ENCODE measurements around the gene RNF152. TPM values are rescaled to one million over a fixed set of nuclear protein-coding genes. Genes with fewer than 3 reads are reported as not detected.
"Not testable (repeated sequence)": the region's sequence is repeated elsewhere in the genome, so short reads cannot be mapped to it uniquely, and the experiment has no call there.

The RNF152 gene
- total RNA-seq, 1 experiment from 2014 or later: 8.8 TPM

DNA sequence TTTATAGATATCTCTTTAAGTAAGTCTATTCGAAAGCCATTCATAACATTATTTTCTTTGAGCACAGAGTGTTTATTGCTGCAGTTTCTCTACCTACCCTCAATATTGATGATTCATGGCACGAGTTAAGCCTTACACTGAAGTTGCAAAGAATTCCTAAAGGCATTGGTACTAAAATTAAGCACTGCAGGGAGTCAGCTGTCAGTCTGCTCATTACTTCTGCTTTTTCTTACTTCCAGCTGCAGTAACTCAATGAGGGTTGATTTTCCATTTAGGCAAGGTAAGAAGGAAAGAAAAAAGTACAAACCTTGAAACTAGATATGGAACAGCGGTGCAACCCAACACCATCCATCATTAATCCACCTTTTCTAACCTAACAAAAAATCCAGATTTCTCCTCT, 65.2 kb downstream of the RNF152 start:
- DNase-seq: no peak
- Histone ChIP-seq H3K4me3 (ENCODE audit: insufficient read depth, low read depth, low read length) (no peak overlapping the region), H3K36me3 (replicated peaks; ENCODE audit: control insufficient read depth, insufficient read depth, low read length) (no peaks in the 10 kb centered on the region), H3K27me3 (ENCODE audit: control insufficient read depth, insufficient read depth, low read length) (no peaks in the 10 kb centered on the region)

DNA sequence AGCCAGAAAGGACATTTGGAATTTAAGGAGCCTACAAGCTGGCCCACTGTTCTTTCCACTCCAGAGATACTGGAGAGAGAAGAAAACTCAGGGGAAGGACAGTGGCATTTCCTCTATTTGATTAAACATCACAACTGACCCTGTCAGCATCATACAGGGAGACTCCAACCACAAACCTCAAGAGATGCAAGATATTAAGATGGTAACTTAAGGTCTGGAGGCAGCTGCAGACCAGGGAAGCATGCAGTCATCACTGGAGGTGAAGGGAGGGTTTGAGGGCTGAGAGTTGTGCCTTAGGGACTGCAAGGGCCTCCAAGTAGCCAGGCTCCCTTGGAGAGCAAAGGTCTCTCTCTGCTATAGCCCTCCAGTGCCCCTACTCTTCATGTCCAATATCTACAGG, 67.4 kb downstream of the RNF152 start:
- H3K4me3 ChIP-seq (ENCODE audit: insufficient read depth, low read depth, low read length): no peak overlapping the region
- no peaks in the 10 kb centered on the region for H3K36me3 ChIP-seq (replicated peaks; ENCODE audit: control insufficient read depth, insufficient read depth, low read length)
- H3K27me3 ChIP-seq (ENCODE audit: control insufficient read depth, insufficient read depth, low read length): no peaks in the 10 kb centered on the region
- DNase-seq: no peak

DNA sequence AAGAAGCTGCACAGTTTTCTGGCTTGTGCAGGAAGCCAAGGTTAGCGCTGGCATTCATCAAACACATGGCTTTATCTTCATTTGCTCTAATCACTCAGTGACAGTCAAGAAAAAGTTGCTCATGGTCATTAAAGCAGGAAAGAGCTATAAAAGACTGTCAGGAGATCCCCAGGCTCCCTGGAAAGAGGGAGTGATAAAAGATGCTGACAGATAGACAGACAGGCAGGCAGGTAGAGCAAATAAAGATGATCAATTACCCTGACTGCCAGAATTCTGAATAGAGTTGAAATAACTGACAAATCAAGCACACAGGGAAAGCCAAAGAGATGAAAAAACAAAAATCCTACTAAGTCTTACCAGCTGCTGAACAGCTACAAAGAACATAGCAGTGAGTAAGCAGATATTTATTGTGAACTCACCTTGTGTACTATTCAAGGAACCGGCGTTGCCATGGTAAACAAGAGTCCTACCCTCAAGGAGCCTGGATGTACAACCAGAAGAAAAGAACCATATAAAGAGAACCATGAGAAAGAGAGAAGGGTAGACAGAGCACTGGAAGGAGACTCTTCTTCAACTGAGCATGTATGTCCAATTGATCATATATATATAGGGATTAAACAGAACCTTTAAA, 68.0 kb downstream of the RNF152 start:
- DNase-seq: no peak

DNA sequence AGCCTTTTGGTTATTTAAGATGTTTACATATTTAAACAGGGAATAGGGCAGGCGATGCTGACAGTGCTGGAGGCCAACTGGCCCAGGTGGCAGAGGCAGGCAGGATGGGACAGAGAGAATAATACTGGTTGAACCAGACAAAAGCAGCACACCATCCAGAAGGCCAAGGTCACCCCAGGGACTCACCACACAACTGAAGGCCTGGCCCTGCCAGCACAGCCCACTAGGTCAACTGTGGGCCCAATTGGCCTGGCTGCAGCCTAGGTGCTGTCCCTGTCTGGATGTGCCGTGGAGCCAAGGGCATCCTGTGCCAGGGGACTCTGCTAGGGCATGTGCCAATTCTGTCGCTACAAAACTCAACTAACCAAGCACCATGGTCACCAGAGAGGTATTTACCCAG, 69.2 kb downstream of the RNF152 start:
- H3K4me3 ChIP-seq (ENCODE audit: insufficient read depth, low read depth, low read length): no peak overlapping the region
- no peaks in the 10 kb centered on the region for H3K27me3 ChIP-seq (ENCODE audit: control insufficient read depth, insufficient read depth, low read length)
- DNase-seq: no peak
- H3K36me3 ChIP-seq (replicated peaks; ENCODE audit: control insufficient read depth, insufficient read depth, low read length): no peaks in the 10 kb centered on the region

More for the DNA sequence above, 68.0 kb downstream of the RNF152 start:
- H3K4me3 ChIP-seq (ENCODE audit: insufficient read depth, low read depth, low read length): no peak overlapping the region
- no peaks in the 10 kb centered on the region for H3K27me3 ChIP-seq (ENCODE audit: control insufficient read depth, insufficient read depth, low read length)
- H3K36me3 ChIP-seq (replicated peaks; ENCODE audit: control insufficient read depth, insufficient read depth, low read length): no peaks in the 10 kb centered on the region

DNA sequence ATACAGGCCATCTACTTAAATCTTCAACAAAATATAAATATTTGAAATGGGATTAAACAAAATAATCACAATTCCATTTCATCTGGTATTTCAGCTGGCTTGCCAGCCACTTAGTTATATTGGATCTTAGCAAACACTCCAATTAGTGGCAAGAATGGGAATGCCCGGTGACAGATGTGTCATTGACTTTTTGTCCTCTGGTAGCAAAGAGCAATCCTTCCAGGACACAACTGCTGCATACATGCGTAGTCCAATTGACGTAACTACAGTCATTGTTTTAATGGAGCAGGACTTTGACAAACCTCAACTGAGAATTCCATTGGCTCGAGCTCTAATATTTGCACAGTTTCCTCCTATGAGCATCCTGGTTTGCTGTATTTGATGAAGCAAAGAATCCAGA, 69.9 kb downstream of the RNF152 start:
- Histone ChIP-seq H3K36me3 (replicated peaks; ENCODE audit: control insufficient read depth, insufficient read depth, low read length) (no peaks in the 10 kb centered on the region), H3K27me3 (ENCODE audit: control insufficient read depth, insufficient read depth, low read length) (no peaks in the 10 kb centered on the region), H3K4me3 (ENCODE audit: insufficient read depth, low read depth, low read length) (no peak overlapping the region)
- no peak for DNase-seq

DNA sequence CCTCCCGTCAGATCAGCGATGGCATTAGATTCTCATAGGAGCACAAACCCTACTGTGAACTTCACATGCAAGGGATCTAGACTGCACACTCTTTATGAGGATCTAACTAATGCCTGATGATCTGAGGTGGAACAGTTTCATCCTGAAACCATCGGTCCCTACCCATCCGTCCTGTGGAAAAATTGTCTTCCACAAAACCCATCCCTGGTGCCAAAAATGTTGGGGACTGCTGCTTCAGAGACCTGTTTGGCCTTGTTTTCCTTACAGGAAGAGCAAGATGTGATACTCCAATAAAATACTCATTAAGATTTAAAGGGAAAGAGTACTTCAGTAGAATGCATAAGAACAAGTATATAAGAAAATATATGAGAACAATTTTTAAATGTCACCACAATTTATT, 71.1 kb downstream of the RNF152 start:
- Histone ChIP-seq H3K4me3 (ENCODE audit: insufficient read depth, low read depth, low read length) (no peak overlapping the region), H3K27me3 (ENCODE audit: control insufficient read depth, insufficient read depth, low read length) (no peaks in the 10 kb centered on the region), H3K36me3 (replicated peaks; ENCODE audit: control insufficient read depth, insufficient read depth, low read length) (no peaks in the 10 kb centered on the region)
- DNase-seq: no peak

DNA sequence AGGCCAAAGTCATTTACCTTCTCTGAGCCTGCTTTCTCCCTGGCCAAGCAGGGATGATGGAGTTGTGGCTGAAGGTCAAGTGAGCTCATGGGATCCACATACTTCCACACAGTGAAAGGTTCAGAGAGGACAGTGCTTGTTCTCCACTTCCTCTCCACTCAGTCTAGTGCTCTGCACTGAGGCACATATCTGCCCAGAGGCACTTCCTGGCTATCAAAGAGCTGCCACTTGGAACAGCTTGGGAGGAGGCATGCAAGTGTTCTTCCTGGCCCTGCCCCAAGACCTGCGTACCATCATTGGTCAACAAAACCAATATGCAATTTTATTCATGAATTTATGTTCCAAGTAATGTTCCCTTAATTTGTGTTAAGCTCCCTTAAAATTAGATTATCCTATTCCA, 71.9 kb downstream of the RNF152 start:
- DNase-seq: no peak
- Histone ChIP-seq H3K4me3 (ENCODE audit: insufficient read depth, low read depth, low read length) (no peak overlapping the region), H3K36me3 (replicated peaks; ENCODE audit: control insufficient read depth, insufficient read depth, low read length) (no peaks in the 10 kb centered on the region), H3K27me3 (ENCODE audit: control insufficient read depth, insufficient read depth, low read length) (no peaks in the 10 kb centered on the region)

DNA sequence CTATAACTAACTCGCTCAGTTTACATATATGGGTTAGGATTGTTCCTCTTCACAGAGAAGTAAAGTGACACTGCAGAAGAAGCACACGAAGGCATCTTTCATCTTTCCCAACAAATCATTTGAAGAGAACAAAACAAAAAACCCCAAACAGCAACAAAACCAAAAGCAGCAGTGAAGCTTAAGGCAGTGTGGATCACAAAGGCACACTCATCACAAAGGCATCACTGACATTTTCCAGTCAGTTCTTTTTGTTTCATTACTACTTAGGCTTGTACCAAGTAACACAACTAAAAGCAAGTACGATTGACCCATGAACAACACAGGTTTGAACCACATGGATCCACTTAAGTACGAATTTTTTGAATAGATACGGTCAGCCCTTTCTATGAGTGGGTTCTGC, 75.7 kb downstream of the RNF152 start:
- Histone ChIP-seq H3K36me3 (replicated peaks; ENCODE audit: control insufficient read depth, insufficient read depth, low read length) (no peaks in the 10 kb centered on the region), H3K27me3 (ENCODE audit: control insufficient read depth, insufficient read depth, low read length) (no peaks in the 10 kb centered on the region), H3K4me3 (ENCODE audit: insufficient read depth, low read depth, low read length) (no peak overlapping the region)
- DNase-seq: no peak

DNA sequence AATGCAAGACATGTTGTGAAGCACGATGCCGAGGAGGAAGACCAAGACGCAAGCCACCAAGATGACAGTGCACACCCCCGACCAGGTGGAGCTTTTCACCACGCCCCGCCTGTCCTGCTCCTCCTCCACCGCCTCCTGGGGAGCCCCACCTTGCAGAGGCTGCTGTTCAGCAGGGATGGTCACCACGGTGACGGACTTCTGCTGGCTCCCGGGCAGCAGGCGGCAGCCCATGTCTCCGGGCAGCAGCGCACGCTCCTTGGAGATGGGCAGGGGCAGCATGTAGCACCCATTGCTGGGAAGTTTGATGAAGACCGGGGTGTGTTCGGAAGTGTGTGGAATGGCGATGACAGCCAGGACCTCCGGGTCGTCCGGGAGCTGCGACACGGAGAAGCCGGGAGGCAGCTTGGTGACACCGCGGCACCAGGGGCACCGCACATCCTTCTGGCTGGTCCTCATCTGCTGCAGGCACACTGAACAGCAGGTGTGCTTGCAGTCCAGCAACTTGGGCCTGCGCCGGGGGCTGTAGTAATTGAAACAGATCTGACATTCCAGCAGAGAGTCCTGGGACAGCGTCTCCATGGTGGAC, 76.8 kb downstream of the RNF152 start:
- H3K36me3 ChIP-seq (replicated peaks; ENCODE audit: control insufficient read depth, insufficient read depth, low read length): no peaks in the 10 kb centered on the region
- DNase-seq: no peak

DNA sequence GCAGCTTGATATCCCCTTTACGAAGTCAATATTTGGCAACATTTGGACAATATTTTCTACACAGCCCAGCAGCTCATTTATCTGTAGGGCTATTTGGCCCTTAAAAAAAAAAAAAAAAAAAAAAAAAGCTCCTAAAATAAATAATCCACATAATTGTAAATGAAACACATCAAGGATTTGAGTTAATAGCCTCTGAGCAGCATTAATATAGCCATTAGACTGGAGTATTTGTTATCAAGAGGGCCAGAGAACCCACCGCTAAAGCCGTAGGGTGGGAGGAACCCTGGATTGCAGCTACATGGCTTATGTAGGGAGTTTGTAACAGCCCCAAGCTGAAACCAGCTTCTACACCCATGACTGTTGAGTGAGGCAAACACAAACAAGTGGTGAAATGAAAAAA, 84.5 kb downstream of the RNF152 start:
- Histone ChIP-seq H3K36me3 (replicated peaks; ENCODE audit: control insufficient read depth, insufficient read depth, low read length) (no peaks in the 10 kb centered on the region), H3K27me3 (ENCODE audit: control insufficient read depth, insufficient read depth, low read length) (no peaks in the 10 kb centered on the region)

More for the DNA sequence above, 76.8 kb downstream of the RNF152 start:
- Histone ChIP-seq H3K4me3 (ENCODE audit: insufficient read depth, low read depth, low read length) (no peak overlapping the region), H3K27me3 (ENCODE audit: control insufficient read depth, insufficient read depth, low read length) (no peaks in the 10 kb centered on the region)

DNA sequence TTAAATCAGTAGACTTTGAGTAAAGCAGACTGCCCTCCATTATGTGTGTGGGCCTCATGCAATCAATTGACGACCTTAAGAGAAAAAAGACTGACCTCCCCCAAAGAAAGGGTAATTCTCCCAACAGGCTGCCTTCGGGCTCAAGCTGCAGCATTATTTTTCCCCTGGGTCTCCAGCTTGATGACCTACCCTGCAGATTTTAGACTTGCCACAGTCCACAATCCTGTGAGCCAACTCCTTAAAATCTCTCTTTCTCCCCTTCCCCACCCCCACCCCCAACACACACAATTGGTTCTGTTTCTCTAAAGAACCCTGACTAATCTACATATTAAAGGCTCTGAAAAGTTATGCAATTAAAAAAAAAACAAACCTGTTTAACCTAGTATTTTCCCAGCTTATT, 89.4 kb downstream of the RNF152 start:
- no peak for DNase-seq
- Histone ChIP-seq H3K27me3 (ENCODE audit: control insufficient read depth, insufficient read depth, low read length) (no peaks in the 10 kb centered on the region), H3K4me3 (ENCODE audit: insufficient read depth, low read depth, low read length) (no peak overlapping the region), H3K36me3 (replicated peaks; ENCODE audit: control insufficient read depth, insufficient read depth, low read length) (no peaks in the 10 kb centered on the region)

More for the DNA sequence above, 84.5 kb downstream of the RNF152 start:
- no peak overlapping the region for H3K4me3 ChIP-seq (ENCODE audit: insufficient read depth, low read depth, low read length)
- no peak for DNase-seq

DNA sequence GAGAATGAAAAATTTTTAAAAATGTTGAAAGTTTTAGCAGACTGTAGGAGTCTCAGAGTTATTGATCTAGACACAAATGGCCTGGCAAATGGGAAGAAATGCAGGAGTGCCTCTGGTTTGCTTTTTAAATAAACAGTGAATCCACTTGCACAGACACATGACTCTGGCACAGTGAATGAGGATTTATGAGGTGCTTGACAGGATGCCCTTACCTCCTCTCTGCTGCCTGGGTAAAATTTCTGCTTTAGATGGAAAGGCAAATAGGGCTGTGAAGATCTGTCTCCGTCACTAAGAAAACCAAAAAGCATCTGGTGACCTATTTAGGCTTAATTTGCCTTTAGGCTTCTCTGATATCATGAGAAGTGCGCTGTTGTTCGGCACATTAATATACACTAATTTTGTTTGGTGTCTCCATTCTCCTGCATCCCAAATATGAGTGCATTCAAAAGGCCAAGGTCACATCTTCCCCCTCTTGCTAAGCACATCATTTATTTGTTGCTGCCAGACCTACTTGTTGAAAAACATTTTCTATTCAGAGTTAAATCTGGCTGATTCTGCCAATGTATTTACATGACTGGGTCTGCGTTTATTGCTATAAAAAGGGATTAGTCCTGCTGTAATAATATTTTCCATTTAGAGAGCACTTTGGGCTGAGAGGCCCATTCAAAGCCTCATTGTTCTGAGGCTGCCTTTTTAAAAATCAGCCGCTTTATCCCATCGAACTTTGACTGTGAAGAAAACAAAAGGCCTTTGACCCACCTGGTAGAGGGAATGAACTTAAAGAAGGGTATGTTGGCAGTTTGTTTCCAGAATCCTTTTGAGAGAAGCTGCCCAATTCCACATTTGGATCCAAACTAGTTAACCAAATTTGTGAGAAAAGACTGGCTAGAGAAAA, 94.9 kb downstream of the RNF152 start:
- DNase-seq: no peak
- H3K4me3 ChIP-seq (ENCODE audit: insufficient read depth, low read depth, low read length): no peak overlapping the region
- H3K27me3 ChIP-seq (ENCODE audit: control insufficient read depth, insufficient read depth, low read length): no peaks in the 10 kb centered on the region
- no peaks in the 10 kb centered on the region for H3K36me3 ChIP-seq (replicated peaks; ENCODE audit: control insufficient read depth, insufficient read depth, low read length)

DNA sequence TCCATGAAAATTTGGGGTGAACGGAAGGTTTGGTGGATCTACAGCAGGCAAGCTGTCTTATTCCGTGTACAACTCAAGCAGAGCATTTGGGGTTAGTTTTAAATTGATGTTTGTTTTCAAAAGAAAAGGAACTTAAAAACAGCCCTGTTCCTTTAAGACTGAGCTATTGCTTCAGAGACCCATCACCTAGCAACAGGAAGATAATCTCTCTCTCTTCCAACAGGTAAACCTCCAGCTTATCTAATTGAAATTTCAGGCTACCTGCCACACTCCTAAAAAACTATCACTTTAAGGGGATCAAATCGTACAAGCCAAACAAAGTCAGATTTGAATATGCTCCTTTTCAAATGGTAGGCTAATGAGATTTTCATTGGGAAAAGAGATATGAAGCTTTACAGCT, 101.8 kb downstream of the RNF152 start:
- DNase-seq: no peak
- H3K36me3 ChIP-seq (replicated peaks; ENCODE audit: control insufficient read depth, insufficient read depth, low read length): no peaks in the 10 kb centered on the region
- H3K4me3 ChIP-seq (ENCODE audit: insufficient read depth, low read depth, low read length): no peak overlapping the region
- H3K27me3 ChIP-seq (ENCODE audit: control insufficient read depth, insufficient read depth, low read length): no peaks in the 10 kb centered on the region

DNA sequence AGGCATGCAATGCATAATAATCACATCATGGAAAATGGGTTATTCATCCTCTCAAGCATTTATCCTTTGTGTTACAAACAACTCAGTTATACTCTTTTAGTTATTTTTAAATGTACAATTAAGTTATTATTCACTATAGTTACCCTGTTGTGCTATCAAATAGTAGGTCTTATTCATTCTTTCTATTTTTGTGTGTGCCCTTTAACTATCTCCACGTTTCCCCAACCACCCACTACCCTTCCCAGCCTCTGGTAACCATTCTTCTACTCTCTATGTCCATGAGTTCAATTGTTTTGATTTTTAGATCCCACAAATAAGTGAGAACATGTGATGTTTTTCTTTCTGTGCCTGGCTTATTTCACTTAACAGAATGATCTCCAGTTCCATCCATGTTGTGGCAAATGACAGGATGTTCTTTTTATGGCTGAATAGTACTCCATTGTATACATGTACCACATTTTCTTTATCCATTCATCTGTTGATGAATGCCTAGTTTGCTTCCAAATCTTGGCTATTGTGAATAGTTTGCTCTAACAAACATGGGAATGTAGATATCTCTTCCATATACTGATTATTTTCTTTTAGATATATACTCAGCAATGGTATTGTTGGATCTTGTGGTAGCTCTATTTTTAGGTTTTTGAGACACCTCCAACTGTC, 105.7 kb downstream of the RNF152 start:
- not testable (repeated sequence) for H3K4me3 ChIP-seq (ENCODE audit: insufficient read depth, low read depth, low read length); H3K27me3 ChIP-seq (ENCODE audit: control insufficient read depth, insufficient read depth, low read length); DNase-seq; H3K36me3 ChIP-seq (replicated peaks; ENCODE audit: control insufficient read depth, insufficient read depth, low read length)

All from H7 (cell line).